ENCODE measurements around the gene MYBBP1A.

Gene MYBBP1A

DNA sequence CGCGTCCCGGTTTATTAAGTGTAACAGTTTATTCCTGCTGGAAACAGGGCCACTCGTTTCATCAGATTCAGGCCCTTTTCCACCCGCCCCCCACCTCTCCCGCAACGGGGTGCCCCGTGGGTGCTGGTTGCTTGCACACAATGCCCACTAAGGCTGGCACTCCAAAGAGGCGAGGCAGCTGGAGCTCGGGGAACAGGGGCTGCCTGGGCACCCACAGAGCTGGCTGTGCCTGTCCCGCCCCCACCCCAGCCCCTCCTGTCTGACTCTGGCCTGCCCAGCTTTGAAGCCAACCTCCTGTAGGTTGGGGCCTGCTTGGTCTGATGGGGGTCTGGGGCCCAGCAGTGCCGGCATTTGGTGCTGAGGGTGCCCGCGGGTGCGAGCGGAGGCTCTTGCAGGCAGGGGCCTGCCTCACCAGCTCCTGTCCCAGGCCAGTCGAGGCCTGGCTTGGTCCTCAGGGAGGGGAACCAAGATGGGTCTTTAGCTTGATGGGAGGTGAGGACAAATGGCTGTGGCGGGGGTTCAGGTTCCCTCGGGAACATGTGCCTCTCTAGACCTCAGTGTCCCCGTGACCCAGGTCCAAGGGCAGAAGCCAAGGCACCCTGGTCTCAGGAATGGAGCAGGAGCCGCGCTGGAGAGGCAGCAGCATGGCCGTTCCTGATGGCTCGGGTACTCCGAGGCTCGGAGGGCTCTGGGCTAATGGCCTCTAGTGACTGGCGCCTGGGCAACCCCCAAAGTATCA lies 20.1 kb downstream of the MYBBP1A start:
- DNase-seq: no peak

DNA sequence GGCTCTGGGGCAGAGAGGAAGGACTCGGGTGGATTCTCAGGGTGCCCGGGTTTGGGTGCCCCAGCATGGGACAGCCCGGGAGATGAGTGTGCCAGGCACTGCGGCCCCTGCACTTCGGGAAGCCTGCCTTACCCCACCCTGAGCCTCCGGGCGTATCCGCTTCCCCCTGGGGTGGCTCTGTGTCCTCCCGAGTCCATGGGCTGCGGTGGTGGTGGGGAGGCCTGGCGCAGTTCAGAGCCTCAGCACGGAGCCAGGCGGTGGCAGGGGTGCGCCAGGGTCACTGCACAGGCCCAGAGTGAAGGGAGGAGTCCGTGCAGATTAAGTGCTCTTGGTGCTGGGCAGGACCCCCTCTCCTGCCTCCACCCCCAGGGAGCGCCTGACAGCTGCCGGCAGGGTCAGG lies 20.7 kb downstream of the MYBBP1A start:
- DNase-seq: no peak

DNA sequence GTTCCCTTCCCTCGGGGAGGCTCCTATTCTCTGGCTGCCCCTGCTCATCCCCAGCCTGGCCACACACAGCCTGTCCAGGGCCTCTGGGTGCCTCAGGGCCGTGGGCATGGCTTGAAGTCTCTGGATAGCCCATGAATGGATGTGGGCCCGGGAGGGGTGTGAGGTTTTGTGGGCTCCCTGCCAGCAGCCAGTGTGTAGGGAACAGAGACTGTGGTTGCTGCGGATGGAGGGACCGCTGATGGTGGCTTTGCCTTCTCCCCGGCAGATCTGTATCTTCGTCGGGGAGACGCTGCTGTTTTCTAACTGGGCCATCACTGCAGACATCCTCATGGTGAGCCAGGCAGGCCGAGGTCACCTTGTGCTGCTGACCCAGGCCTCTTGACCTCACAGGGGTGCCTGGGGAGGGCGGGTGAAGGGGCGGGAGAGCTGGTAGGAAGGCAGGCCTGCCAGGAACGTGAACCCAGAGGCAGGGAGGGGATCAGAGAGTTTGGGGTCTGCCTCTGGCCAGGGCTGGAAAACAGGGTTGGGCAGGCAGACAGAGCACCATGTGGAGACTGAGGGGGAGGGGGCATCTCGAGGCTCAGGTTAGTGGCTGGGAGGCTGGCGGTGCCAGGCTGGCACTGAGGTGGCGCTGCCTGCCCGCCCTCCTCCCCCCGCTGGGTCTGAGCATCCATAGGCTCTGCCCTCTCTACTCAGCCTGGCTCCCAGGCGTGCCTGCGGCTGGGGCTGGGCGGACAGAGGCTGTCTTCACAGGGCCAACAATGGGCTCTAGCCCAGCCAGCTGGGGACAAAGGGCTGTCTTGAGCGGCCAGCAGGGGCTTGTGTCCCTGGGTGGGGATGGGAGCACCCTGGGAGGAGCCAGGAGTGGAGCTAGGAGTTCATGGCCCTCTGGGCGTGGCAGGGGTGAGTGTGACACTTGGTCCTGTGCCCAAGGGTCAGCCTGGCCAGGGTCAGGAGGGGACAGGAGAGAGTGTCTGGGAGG lies 21.4 kb downstream of the MYBBP1A start:
- no peak for DNase-seq

DNA sequence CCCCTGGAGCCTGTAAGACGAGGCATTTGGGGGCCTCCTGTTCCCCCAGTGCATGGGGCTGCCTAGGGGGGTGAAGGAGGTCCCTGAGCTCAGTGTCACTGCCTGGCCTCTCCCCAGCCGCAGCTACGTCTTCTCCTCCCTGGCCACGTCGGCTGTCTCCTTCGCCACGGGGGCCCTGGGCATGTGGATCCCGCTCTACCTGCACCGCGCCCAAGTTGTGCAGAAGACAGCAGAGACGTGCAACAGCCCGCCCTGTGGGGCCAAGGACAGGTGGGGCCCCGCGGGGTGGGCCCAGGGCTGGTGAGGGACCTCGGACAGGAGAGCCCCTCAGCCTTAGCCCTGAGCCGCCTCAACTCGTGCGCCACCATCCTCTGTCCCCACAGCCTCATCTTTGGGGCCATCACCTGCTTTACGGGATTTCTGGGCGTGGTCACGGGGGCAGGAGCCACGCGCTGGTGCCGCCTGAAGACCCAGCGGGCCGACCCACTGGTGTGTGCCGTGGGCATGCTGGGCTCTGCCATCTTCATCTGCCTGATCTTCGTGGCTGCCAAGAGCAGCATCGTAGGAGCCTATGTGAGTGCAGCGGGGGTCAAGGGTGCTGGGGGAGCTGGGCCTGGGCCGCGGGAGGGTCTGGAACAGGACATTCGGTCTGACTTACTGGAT lies 22.2 kb downstream of the MYBBP1A start:
- no peak for DNase-seq

DNA sequence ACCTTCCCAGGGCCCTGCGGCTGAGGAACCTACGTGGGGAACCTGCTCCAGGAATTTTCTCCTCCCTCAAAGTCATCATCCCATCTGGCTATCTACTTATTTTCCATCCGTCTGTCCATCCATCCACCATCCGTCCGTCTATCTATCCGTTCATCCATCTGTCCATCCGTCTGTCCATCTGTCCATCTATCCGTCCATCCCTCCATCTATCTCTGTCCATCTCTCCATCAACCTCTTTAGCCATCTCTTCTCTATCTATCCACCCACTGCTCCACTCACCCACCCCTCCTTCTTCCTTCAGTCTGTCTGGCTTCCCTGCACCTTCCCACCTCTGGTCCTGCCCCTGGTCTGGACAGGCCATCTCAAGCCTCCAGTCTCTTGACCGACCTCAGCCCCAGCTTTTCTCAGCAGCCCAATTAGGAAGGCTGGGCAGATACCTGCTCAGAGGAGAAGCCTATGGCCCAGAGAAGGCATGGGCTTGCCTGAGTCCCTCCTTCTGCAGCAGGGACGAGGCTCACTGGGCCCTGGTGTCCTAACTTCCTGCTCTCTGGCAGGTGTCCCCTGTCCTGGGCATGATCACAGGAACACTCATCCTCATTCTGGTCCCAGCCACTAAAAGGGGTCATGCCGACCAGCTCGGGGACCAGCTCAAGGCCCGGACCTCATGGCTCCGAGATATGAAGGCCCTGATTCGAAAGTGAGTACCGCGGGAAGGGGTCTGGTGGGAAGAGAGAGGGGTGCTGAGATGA lies 23.0 kb downstream of the MYBBP1A start:
- DNase-seq: no peak

DNA sequence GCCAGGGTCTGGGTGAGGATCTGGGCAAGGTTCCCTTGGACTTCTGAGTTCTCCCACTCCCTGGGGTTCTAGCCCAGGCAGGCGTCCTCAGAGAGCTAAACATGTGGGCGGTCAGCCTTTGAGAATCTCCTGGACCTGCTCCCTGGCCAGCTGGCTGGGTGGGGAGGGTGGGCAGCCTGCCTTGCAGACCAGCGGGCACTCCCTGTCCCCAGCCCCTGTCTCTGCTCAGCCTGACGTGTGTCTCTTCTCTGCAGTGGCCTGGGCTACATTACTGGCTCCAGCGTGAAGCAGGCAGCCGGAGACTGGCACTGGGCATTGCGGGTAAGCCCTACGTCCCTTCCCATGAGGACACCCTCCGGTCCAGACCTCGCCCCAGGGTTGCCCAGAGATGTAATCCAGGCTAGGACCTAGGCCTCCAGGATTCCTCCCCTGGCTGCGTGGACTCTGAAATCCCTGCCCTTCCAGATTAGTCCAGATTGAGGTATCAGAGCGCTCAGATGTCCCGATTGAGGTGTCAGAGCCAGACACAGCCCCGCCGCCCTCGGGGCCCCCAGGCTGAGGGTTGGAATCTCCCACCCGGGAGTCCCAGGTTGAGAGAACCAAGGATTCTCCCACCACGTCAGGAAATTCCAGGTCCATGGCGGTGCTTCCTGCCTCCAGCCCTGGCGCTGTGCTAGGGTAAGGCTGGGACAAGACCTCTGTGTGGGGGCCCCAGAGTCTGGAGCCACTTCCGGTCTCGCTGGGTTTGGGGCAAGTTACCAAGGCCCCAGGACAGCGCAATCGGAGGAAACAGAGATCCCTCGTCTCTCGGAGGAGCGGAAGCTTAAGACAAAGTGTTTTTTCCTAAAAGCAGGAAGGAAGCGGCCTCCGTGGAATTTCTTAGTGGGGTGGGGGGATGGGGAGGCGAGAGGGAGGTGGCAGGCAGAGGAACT lies 24.1 kb downstream of the MYBBP1A start:
- DNase-seq: no peak

DNA sequence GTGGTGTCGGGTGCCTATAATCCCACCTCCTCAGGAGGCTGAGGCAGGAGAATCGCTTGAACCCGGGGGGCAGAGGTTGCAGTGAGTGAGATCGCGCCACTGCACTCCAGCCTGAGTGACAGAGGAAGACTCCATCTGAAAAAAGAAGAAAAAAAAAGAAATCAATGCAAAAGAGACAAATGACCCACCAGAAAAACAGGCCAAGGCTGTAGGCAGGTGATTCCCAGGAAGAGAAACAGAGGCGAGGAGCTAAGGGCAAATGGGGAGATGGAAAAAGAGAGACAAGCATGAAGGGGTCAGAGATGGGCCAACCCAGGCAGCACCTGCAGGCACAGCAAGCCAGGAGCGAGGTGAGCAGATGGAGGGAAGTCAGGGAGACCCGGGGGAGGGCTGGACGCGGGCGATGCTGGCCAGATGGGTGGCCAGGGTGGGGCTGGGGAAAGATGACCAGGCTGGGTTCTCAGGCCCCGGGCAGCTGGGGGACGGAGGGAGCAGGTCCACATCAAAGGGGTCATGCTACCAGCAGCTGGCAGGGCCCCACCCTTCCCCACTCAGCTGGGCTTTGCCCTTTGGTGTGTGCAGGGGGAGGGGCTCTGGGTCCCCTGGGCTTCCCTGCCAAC lies 25.5 kb downstream of the MYBBP1A start:
- no peak for DNase-seq

DNA sequence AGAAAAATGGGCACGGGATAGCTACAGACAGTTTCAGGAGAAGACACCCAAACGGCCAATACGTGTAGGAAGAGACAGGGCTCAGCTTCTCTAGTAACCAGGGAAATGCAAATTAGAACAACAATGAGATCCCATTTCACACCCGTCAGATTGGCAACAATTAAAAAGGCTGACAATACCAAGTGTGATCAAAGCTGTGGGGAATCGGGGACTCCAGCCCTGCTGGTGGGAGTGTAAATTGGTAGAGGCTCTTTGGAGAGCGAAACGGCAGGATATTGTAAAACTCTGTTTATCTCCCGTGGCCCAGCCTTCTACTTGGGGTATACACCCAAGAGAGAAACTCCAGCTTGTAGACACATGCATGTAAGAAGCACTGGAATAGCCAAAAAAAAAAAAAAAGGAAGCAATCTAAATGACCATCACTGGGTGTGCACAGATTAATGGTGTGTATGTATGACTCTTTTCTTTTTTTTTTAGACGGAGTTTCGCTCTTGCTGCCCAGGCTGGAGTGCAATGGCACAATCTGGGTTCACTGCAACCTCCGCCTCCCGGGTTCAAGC lies 27.5 kb downstream of the MYBBP1A start:
- no peak for DNase-seq

DNA sequence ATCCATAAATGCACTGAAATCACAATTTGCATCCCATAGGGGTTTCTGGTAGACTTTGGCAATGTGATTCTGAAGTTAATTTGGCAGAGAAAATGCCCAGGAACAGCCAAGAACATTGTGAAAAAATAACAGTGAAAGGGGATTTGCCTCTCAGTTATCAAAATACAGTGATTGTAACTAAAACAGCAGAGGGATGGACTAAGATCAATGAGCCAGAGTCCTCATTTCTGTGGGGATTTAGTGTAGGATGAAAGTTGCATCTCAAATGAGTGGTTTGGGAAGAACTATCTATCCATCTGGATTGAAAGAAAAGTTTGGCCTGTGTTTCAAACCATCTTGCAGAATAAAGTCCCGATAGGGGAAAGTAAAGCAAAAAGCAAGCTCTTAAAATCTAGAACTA lies 28.1 kb downstream of the MYBBP1A start:
- DNase-seq: no peak

DNA sequence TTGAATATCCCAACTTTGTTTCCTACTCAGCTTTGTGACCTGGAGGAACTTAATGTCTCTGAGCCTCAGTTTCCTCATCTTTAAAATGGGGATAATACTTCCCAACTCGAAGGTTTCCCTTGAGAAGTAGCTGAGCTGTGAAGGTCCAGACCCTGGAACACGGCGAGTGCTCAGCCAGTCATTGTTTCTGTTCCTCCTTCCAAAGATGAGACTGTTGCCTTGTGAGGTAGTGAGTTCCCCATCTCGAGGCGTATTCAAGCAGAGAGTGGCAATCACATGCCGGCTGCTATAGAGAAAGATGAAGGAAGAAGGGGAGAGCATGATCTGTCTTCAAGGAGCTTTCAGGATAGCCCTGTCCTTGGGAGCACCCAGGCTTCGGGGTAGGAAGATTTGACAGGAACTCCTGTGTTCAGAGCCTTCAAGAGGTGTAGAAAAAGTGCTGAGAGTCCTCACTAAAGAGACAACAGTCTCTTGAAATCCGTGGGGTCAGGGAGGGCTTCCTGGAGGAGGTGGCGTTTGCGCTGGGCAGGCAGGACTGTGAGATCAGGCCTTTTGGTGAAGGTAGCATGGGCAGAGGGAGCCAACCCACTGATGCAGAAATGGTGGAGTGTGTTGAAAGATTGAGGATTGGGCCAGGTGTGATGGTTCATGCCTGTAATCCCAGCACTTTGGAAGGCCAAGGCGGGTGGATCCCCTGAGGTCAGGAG lies 29.3 kb downstream of the MYBBP1A start:
- DNase-seq: no peak

DNA sequence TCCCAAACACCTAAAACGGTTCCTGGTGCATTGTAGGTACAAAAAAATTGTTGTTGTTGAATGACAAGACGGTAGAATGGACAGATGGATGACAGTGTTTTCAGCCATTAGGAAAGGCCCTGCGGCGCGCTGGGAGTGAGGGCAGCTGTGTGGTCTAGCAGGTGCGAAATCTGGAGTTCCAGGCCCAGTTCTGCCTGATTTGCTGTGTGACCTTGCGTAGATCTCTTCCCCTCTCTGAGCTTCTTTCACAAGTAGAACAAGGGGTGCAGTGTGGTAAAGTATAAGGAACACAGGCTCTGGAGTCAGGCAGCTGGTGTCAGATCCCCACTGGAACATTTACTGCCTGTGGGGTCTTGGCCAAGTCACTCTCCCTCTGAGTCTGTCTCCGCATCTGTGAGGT lies 31.2 kb downstream of the MYBBP1A start:
- DNase-seq: no peak

DNA sequence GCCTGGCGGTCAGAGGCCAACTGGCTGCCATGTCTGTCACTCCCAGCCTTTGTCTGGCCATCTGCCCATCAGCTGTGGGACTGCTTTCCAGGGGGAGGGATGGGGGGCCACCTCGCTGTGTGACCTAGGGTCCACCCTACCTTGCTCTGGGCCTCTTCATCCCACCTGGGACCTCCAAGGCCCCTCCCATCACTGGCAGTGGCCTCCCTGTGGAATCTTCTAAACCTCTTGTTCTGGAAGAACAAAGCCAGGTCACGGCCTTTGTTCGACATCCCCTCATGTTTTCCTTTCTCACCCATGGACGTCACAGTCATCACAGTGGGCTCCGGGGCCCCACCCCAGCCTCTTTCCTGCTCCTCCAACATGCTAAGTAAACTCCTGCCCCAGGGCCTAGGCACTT lies 32.5 kb downstream of the MYBBP1A start:
- no peak for DNase-seq

DNA sequence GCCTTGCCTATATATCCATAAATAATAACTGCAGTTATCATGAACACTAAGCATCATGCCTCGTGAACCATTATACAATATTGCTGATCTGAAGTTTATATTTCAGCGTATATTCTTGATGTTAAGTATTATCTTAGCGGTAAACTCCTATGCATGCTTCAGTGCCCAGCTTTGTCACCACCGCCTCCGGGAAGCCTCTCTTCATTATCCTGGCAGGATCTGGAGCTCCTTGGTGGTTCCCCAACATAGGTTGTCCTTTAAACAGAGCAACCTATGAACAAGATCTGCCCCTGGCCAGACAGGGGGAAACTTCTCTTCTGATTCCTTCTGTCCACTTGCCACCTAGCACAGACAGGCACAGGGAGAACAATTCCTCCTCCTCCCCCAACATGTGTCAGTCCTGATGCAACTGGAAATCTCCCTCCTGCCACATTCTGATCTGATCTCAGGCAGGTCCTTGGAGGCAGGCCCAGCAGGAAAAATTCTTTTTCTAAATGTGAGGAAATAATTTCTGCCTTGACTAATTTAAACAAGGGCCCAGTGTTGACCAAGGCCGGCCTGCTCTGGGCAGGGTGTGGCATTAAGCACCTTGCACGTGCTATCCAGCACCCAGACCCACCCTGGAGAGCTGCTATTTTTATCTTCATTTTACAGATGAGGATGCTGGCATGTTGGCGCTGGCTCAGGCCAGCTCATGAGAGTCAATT lies 34.1 kb downstream of the MYBBP1A start:
- no peak for DNase-seq

DNA sequence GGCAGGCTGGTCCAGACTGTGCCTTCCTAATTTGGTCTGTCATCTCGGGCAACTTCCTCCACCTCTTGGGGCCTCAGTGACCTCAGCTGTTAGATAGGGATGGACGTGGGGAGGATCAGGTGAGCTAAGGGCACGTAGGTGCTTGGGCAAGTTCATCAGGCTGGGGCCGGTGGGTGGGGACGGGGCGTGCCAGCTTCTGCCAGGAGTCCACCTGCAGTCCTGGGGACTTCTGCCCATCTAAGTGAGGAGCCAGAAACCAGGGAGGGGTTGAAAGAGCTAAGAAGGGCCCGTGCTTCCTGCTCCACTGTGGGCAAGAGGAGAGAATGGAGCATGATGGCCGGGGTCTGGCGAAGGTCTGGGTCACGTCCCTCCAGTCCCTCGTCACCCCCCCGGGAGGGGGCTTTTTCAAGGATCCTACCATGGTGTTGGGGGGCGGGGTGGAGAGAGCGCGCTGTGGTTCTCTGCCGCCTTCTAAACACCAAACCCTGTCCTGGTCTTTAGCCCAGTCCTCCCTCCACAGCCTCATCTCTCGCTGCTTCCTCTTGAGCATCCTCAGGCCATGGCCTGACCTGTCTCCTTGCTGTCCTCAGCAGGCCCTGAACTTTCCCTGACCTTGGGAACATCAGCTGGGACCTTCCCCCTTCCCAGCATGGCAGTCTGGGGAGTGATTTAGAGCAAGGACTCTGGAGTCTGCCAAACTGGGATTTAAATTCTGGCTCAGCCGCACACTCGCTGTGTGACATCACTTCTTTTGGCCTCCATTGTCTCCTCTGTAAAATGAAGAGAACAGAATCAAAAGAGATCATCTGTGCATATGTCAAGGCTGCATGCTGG lies 34.9 kb downstream of the MYBBP1A start:
- no peak for DNase-seq

DNA sequence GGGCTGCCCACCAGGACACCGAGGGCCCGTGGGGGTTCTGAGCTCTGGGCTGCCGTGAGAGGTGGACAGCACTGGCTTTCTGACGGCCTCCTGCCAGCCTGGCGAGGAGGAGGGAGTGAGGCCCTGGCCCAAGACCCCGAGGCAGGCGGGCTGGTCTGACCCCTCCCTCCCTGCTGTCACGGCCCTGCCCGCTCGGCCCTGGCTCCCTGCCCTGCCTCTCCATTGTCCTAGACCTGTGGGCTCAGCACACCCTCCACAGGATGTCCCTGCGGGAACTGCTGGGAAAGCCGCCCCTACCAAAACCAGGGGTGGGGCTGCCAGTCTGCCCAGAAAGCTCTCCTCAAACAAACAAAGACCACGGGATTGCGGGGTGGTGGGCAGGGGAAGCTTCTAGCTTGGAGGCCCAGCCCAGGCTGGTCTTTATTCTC lies 35.8 kb downstream of the MYBBP1A start:
- no peak for DNase-seq

DNA sequence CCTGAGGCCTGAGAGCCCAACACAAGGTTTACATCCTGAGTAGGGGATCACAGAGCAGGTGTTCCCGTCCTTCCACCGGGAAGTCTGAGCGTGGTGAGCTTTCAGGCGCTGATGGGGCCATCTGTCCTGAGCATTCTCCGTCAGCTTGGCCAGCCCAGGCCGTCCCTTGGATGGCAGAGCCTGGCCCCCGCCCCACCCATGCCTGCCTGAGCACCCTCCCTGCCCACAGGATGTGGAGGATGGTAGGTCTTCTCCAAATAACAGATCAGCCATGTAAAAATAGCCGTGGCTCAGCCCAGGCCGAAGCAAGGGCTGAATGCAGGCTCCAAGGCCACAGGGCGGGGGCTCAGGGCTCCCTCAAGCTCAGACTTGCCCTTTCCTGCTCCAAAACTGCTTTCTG lies 36.3 kb downstream of the MYBBP1A start:
- DNase-seq: no peak

DNA sequence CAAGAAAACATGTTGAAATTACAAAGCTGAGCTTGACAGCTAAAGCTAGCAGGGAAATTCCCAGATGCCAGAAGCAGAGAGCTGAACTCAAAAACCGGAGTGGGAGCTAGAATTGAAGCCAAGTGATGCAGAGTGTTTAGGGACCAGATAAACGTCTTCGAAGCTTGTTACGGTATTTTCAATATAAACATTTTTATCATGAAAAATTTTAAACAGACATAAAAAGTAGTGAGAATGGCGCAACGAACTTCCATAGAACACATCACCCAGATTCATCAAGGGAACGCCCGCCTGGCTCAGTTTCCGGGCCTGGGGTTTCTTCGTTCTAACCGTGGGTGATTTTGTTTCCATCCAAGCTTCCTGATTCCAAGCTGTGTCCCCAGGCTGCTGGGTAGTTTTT lies 38.4 kb downstream of the MYBBP1A start:
- no peak for DNase-seq

DNA sequence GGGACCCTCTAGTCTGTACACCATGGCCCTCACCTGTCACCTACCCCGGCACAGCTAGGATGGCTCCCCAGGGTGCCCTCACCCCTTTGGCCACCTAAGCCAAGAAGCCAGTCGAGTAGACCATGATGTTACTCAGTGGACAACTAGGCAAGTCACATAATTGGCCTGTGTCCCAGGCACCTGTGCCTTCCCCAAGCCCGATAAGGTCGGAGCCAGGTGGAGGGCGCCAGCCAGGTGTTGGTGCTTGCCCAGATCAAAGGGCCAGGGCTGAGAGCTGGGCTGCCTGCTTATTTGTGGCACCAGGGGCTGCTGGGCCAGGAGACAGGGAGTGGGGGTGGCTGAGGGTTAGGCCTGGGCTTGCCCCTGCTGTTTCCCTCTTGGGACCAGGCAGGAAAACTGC lies 39.7 kb downstream of the MYBBP1A start:
- DNase-seq: no peak

DNA sequence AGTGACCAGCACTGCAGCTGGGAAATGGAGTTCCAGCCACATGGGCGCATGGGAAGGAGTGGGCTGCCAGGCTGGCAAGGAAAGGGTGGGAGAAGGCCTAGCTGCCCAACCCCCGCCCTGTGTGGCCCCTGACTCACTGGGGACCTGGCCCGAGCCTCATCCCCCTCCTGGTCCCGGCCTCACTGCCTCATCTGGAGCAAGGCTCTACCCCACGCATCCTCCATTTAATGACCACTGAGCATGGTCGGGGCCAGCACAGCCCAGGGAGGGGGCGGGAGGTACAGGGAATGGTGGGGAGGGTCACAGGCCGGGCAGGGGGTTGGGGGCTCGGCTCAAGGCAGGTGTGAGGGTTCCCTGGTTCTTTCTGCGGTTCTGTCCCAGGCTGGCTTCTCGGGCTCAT lies 40.4 kb downstream of the MYBBP1A start:
- DNase-seq: no peak

Measured in activated CD4-positive, alpha-beta T cell treated with anti-CD3 and anti-CD28 coated beads for 1 hour (primary cell).